Endothelial cell of umbilical vein (primary cell): ENCODE data around the gene RGL3. TPM values are rescaled to one million over a fixed set of nuclear protein-coding genes. Genes with fewer than 3 reads are reported as not detected.

Source experiments
- BruUV-seq: library from RNA; stranded (reverse); fragments of 400-500 nt; replicated peaks from 2 replicates; lab custom pipeline; 2021; lab: Mats Ljungman, UMichigan
- CTCF ChIA-PET: fragments of 300-600, 350-600 bp; sonication (Branson Sonifier 250); formaldehyde crosslinking; loops from one replicate; lab custom pipeline; 2021; ENCODE audit warnings: antibody characterized with exemption, inconsistent platforms; lab: Charles Lee
- POLR2A ChIA-PET: fragments of 300-600, 350-600 bp; sonication (Branson Sonifier 250); formaldehyde crosslinking; loops from one replicate; lab custom pipeline; 2021; ENCODE audit warnings: antibody characterized with exemption, inconsistent platforms; lab: Charles Lee
- DNase-seq: peaks from one replicate; pipeline ENCODE4 v3.0.0-alpha.2; 2011; ENCODE audit warnings: low read depth, low spot score
- FAIRE-seq: peaks from 2 replicates; lab custom pipeline; 2011; peaks lifted over from hg19 to GRCh38; lab: Jason Lieb, UNC
- H2AFZ ChIP-seq: 2 replicates; pipeline ENCODE4 v1.6.0; 2012; ENCODE audit warnings: low read depth, low read length, control low read depth, inconsistent platforms
- H3K27ac ChIP-seq: 2 replicates; pipeline ENCODE4 v1.5.1; 2011; ENCODE audit warnings: low read depth, mild to moderate bottlenecking, control low read depth, low read length, moderate library complexity; ENCODE audit not compliant: insufficient read depth
- H3K27me3 ChIP-seq, 2 experiments: 2 replicates each; pipeline versions ENCODE4 v1.6.0 to v1.6.1; 2011; ENCODE audit warnings: low read length in 2 of 2, mixed read lengths in 1 of 2; ENCODE audit not compliant: control insufficient read depth in 2 of 2, insufficient read depth in 2 of 2
- H3K36me3 ChIP-seq, 2 experiments: 2 replicates in 1 of 2; 3 replicates in 1 of 2; pipeline ENCODE4 v1.5.1; 2011; ENCODE audit warnings: low read length in 2 of 2, mild to moderate bottlenecking in 1 of 2, moderate library complexity in 1 of 2; ENCODE audit not compliant: control insufficient read depth in 2 of 2, insufficient read depth in 2 of 2; ENCODE audit errors: extremely low read depth in 1 of 2
- H3K4me1 ChIP-seq: 3 replicates; pipeline ENCODE4 v1.5.1; 2011; ENCODE audit warnings: mild to moderate bottlenecking, low read length; ENCODE audit not compliant: control insufficient read depth, insufficient read depth; ENCODE audit errors: extremely low read depth
- H3K4me2 ChIP-seq: 2 replicates; pipeline ENCODE4 v1.6.1; 2011; ENCODE audit warnings: low read length, control low read depth, mixed read lengths; ENCODE audit not compliant: insufficient read depth
- H3K4me3 ChIP-seq, 3 experiments: fragments of 200-600 bp in 1 of 3; sonication (generic), shearing (Covaris generic) in 1 of 3; replicated peaks in 1 of 3; 2 replicates each; pipeline ENCODE4 v1.5.1; 2011 to 2016; ENCODE audit warnings: control low read depth in 3 of 3, low read length in 3 of 3, mild to moderate bottlenecking in 2 of 3, inconsistent platforms in 1 of 3, low read depth in 1 of 3, moderate library complexity in 1 of 3; ENCODE audit not compliant: insufficient read depth in 1 of 3
- H3K79me2 ChIP-seq: 2 replicates; pipeline ENCODE4 v1.6.0; 2012; ENCODE audit warnings: low read length, inconsistent platforms; ENCODE audit not compliant: control insufficient read depth, insufficient read depth
- H3K9ac ChIP-seq: replicated peaks from 2 replicates; pipeline ENCODE3; 2011; ENCODE audit warnings: low read length, control low read depth; ENCODE audit not compliant: insufficient read depth; ENCODE audit errors: extremely low read depth
- H3K9me1 ChIP-seq: replicated peaks from 3 replicates; pipeline ENCODE4 v1.6.0; 2011; ENCODE audit warnings: mild to moderate bottlenecking, low read length; ENCODE audit not compliant: control insufficient read depth, insufficient read depth; ENCODE audit errors: extremely low read depth
- H3K9me3 ChIP-seq: replicated peaks from 2 replicates; pipeline ENCODE4 v1.5.1; 2012; ENCODE audit warnings: low read length, inconsistent platforms; ENCODE audit not compliant: control insufficient read depth, insufficient read depth
- H4K20me1 ChIP-seq: replicated peaks from 2 replicates; pipeline ENCODE3; 2011; ENCODE audit warnings: mild to moderate bottlenecking, low read length; ENCODE audit not compliant: control insufficient read depth, insufficient read depth; ENCODE audit errors: extremely low read depth
- CTCF ChIP-seq, 2 donors: IDR thresholded peaks; 1 replicate in 1 of 2; 2 replicates in 1 of 2; pipeline ENCODE4 v1.5.1; 2011; ENCODE audit warnings: low read length in 2 of 2, mild to moderate bottlenecking in 2 of 2, moderate library complexity in 2 of 2, control low read depth in 1 of 2, inconsistent platforms in 1 of 2, low read depth in 1 of 2; ENCODE audit not compliant: insufficient read depth in 1 of 2; ENCODE audit errors: extremely low read depth in 1 of 2
- EZH2 ChIP-seq: IDR thresholded peaks from 2 replicates; pipeline ENCODE4 v1.6.1; 2012; ENCODE audit warnings: borderline replicate concordance, low read depth, mild to moderate bottlenecking, moderate library complexity, low read length, inconsistent platforms; ENCODE audit not compliant: severe bottlenecking
- FOS ChIP-seq: IDR thresholded peaks from 2 replicates; pipeline ENCODE4 v1.6.1; 2011; ENCODE audit warnings: mild to moderate bottlenecking, low read length, moderate library complexity, borderline replicate concordance; ENCODE audit not compliant: insufficient read depth
- GATA2 ChIP-seq: IDR thresholded peaks from 2 replicates; pipeline ENCODE4 v1.7.0; 2011; ENCODE audit warnings: low read depth, mild to moderate bottlenecking, moderate library complexity, mixed read lengths, low read length; ENCODE audit not compliant: insufficient read length, insufficient read depth
- JUN ChIP-seq: IDR thresholded peaks from 2 replicates; pipeline ENCODE4 v1.6.1; 2011; ENCODE audit warnings: borderline replicate concordance, low read depth; ENCODE audit not compliant: insufficient read length, insufficient read depth
- MYC ChIP-seq: IDR thresholded peaks from one replicate; pipeline ENCODE4 v1.6.1; 2011; ENCODE audit warnings: mild to moderate bottlenecking, low read depth, low read length
- POLR2A ChIP-seq: IDR thresholded peaks from 2 replicates; pipeline ENCODE4 v1.6.1; 2012; ENCODE audit warnings: low read depth, mild to moderate bottlenecking, control low read depth, low read length
- POLR2AphosphoS5 ChIP-seq: IDR thresholded peaks from 2 replicates; pipeline ENCODE4 v1.6.1; 2012; ENCODE audit warnings: low read depth, mild to moderate bottlenecking, control low read depth, low read length, moderate library complexity; ENCODE audit not compliant: insufficient read depth
- dilution Hi-C: fragments of 300-500 bp; cut with MboI; formaldehyde crosslinking; loops from one replicate; pipeline ENCODE4 v1.15.0; 2019; ENCODE audit warnings: low sequenced_read_pairs; ENCODE audit not compliant: extremely low pct_ligation_motif_present
- intact Hi-C: fragments of 100-400 bp; cut with micrococcal nuclease; formaldehyde crosslinking; loops from one replicate; pipeline ENCODE4 v1.10.0; 2022
- polyA plus RNA-seq, 4 experiments: library from polyadenylated mRNA; depleted of rRNA in 3 of 4; stranded (reverse) in 3 of 4; unstranded in 1 of 4; fragments of >200 nt; gene quantifications; 2 replicates each; pipeline versions ENCODE4 v1.2.1 to v1.2.3, GENCODE V29; 2011 to 2012; ENCODE audit warnings: missing spikeins in 1 of 4
- total RNA-seq: library from RNA; stranded (reverse); gene quantifications from 2 replicates; pipeline ENCODE4 v1.2.3, GENCODE V29; 2021
- TF ChIP-seq, protein P1 (sequence below): IDR thresholded peaks from 2 replicates; pipeline ENCODE4 v1.6.1; 2011; ENCODE audit not compliant: insufficient read depth, insufficient read length

The RGL3 gene
- total and polyA plus RNA-seq, 2 donors (not counting 3 experiments of a cell fraction or from before 2014, with no cell fraction given): 0.23 to 5.2 TPM

DNA sequence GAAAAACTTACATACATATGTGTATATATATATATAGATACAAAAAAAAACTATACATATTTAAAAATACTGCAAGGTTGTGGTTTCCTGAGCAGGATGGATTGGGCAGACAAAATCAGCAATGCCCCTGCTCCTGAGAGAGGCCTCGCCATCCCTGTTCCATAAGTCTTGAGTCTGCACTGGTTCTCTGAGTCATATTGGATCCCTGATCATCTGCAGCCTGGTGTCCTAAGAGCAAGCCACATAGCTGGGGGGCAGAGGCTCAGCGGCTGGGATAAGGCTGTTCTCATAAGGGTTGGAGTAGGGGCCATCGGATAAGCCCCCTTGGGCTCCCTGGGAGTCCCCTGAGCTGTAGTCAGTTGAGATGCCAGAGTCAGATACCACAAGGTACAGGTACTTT is 41.4 kb downstream of the RGL3 start:
- H3K27me3 ChIP-seq: no peaks in the 10 kb centered on the region
- ChIA-PET POLR2A (interaction anchor here (0.5 to 0.7 kb wide), 2 partner anchors 33 to 84 kb away, joined by 3 to 4 read pairs; no protein-coding TSS in a partner anchor), CTCF (interaction anchor here (0.8 to 2.4 kb wide), 9 partner anchors 9 to 105 kb away, joined by 3 to 22 read pairs (median 4); partner anchors contain the start of genes ODAD3 and PRKCSH)
- no peak overlapping the region for H3K27ac ChIP-seq
- no peaks in the 10 kb centered on the region for H3K9me3 ChIP-seq
- peaks cover 6% of the 10 kb centered on the region for H3K79me2 ChIP-seq
- peaks cover 44% of the 10 kb centered on the region for H3K4me1 ChIP-seq
- dilution Hi-C loops: no loop called here
- no peak for DNase-seq
- TF ChIP-seq, protein P1, sequence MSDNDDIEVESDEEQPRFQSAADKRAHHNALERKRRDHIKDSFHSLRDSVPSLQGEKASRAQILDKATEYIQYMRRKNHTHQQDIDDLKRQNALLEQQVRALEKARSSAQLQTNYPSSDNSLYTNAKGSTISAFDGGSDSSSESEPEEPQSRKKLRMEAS: no peak
- TF ChIP-seq JUN: no peak
- no peak for TF ChIP-seq MYC
- TF ChIP-seq EZH2: no peak
- no peak for TF ChIP-seq FOS
- no peak for TF ChIP-seq POLR2AphosphoS5
- TF ChIP-seq POLR2A: no peak
- no peak for TF ChIP-seq GATA2
- TF ChIP-seq CTCF (IDR thresholded peaks at IDR 0.05; ENCODE audit: extremely low read depth in 1 of 2, insufficient read depth in 1 of 2, low read depth in 1 of 2, low read length in 2 of 2): no peak
- H3K9me1 ChIP-seq: no peaks in the 10 kb centered on the region
- no peak overlapping the region for H2AFZ ChIP-seq
- no peaks in the 10 kb centered on the region for H3K36me3 ChIP-seq
- H3K4me2 ChIP-seq: no peak overlapping the region
- FAIRE-seq: no peak
- no TSS peak for BruUV-seq
- no peaks in the 10 kb centered on the region for H4K20me1 ChIP-seq
- intact Hi-C loops: no loop called here
- H3K4me3 ChIP-seq: no peak overlapping the region
- no peak overlapping the region for H3K9ac ChIP-seq
